GM23338 (cell line): ENCODE results near the gene ATP8B2. TPM values are rescaled to one million over a fixed set of nuclear protein-coding genes. Genes with fewer than 3 reads are reported as not detected.
"Not testable (repeated sequence)": the region's sequence is repeated elsewhere in the genome, so short reads cannot be mapped to it uniquely, and the experiment has no call there.

Source experiments
- ATAC-seq: fragments of 200-7000 bp; cut with Tn5 transposase; 3 replicates; pipeline ENCODE4 v1.9.1; 2020
- DNase-seq: peaks from one replicate; pipeline ENCODE4 v3.0.0-alpha.2; 2015; ENCODE audit warnings: low spot score
- H2AFZ ChIP-seq: fragments of 200-600 bp; sonication (generic); 2 replicates; pipeline ENCODE4 v1.8.0; 2016; ENCODE audit warnings: antibody characterized with exemption, mild to moderate bottlenecking, moderate library complexity
- H3F3A ChIP-seq: fragments of 200-600 bp; sonication (generic); replicated peaks from 2 replicates; pipeline ENCODE4 v1.8.0; 2017; ENCODE audit warnings: antibody characterized with exemption, mixed run types, low read depth
- H3K27ac ChIP-seq: fragments of 200-600 bp; sonication (generic); 2 replicates; pipeline ENCODE4 v1.6.1; 2016; ENCODE audit warnings: low read depth
- H3K27me3 ChIP-seq: fragments of 200-600 bp; sonication (generic); 2 replicates; pipeline ENCODE4 v1.8.0; 2016; ENCODE audit warnings: mild to moderate bottlenecking, mixed run types, moderate library complexity; ENCODE audit not compliant: insufficient read depth
- H3K36me3 ChIP-seq: fragments of 200-600 bp; sonication (generic); 2 replicates; pipeline ENCODE4 v1.8.0; 2016; ENCODE audit warnings: mild to moderate bottlenecking; ENCODE audit not compliant: insufficient read depth
- H3K4me1 ChIP-seq: fragments of 200-600 bp; sonication (generic); 2 replicates; pipeline ENCODE4 v1.8.0; 2016; ENCODE audit warnings: mild to moderate bottlenecking, moderate library complexity; ENCODE audit not compliant: insufficient read depth
- H3K4me2 ChIP-seq: fragments of 200-600 bp; sonication (generic); 2 replicates; pipeline ENCODE4 v1.7.1; 2017; ENCODE audit warnings: mixed run types
- H3K4me3 ChIP-seq: fragments of 200-600 bp; sonication (generic); 2 replicates; pipeline ENCODE4 v1.6.1; 2016; ENCODE audit warnings: mixed run types
- H3K79me2 ChIP-seq: fragments of 200-600 bp; sonication (generic); replicated peaks from 2 replicates; pipeline ENCODE4 v1.8.0; 2017; ENCODE audit warnings: mild to moderate bottlenecking; ENCODE audit not compliant: insufficient read depth
- H3K9me2 ChIP-seq: fragments of 200-600 bp; sonication (generic); 2 replicates; pipeline ENCODE4 v1.8.0; 2017; ENCODE audit not compliant: insufficient read depth
- H4K20me1 ChIP-seq: fragments of 200-600 bp; sonication (generic); replicated peaks from 2 replicates; pipeline ENCODE4 v1.8.0; 2017; ENCODE audit warnings: mild to moderate bottlenecking; ENCODE audit not compliant: insufficient read depth
- H3K27ac Mint-ChIP-seq: 2 replicates; pipeline ENCODE4 v1.8.0; 2020; ENCODE audit warnings: inconsistent platforms, mild to moderate bottlenecking, moderate library complexity, mixed read lengths
- H3K27me3 Mint-ChIP-seq: 3 replicates; pipeline ENCODE4 v1.8.0; 2022; ENCODE audit warnings: low read depth, mild to moderate bottlenecking, moderate library complexity, mixed read lengths, inconsistent platforms; ENCODE audit not compliant: insufficient read depth, poor library complexity
- H3K36me3 Mint-ChIP-seq: 3 replicates; pipeline ENCODE4 v1.8.0; 2021; ENCODE audit warnings: low read depth, mild to moderate bottlenecking, inconsistent platforms, moderate library complexity, mixed read lengths
- H3K4me1 Mint-ChIP-seq: 3 replicates; pipeline ENCODE4 v1.8.0; 2020; ENCODE audit warnings: mild to moderate bottlenecking, inconsistent platforms, mixed read lengths
- H3K4me3 Mint-ChIP-seq: 3 replicates; pipeline ENCODE4 v1.8.0; 2021; ENCODE audit warnings: moderate library complexity, mild to moderate bottlenecking, inconsistent platforms, mixed read lengths
- H3K9me3 Mint-ChIP-seq: 3 replicates; pipeline ENCODE4 v1.8.0; 2020; ENCODE audit warnings: moderate library complexity, mild to moderate bottlenecking, inconsistent platforms, mixed read lengths
- CREB1 ChIP-seq: fragments of 250-450 bp; sonication (Bioruptor Pico); IDR thresholded peaks from 2 replicates; pipeline ENCODE4 v1.5.0; 2020; ENCODE audit warnings: low read depth, mild to moderate bottlenecking, moderate library complexity
- CTCF ChIP-seq, 2 experiments: fragments of 200-600 bp in 1 of 2; sonication (generic) in 1 of 2; conservative IDR thresholded peaks; 2 replicates each; pipeline versions ENCODE4 v1.5.1 to v1.6.1; 2016 to 2017; ENCODE audit warnings: antibody characterized with exemption in 2 of 2, low read depth in 2 of 2, mild to moderate bottlenecking in 2 of 2, moderate library complexity in 1 of 2
- ETS1 ChIP-seq: IDR thresholded peaks from 2 replicates; pipeline ENCODE4 v1.6.1; 2016; ENCODE audit warnings: antibody characterized with exemption
- EZH2 ChIP-seq: fragments of 200-600 bp; sonication (generic); IDR thresholded peaks from one replicate; pipeline ENCODE4 v1.8.0; 2017; ENCODE audit warnings: antibody characterized with exemption, mild to moderate bottlenecking, low read depth; ENCODE audit not compliant: unreplicated experiment
- JUNB ChIP-seq: IDR thresholded peaks from one replicate; pipeline ENCODE4 v1.6.1; 2016; ENCODE audit warnings: antibody characterized with exemption; ENCODE audit not compliant: unreplicated experiment
- NANOG ChIP-seq: IDR thresholded peaks from 2 replicates; pipeline ENCODE4 v1.6.1; 2016; ENCODE audit warnings: antibody characterized with exemption, borderline replicate concordance
- POLR2AphosphoS5 ChIP-seq: IDR thresholded peaks from 2 replicates; pipeline ENCODE4 v1.6.1; 2016; ENCODE audit warnings: antibody characterized with exemption, low read depth
- STAT1 ChIP-seq: IDR thresholded peaks from one replicate; pipeline ENCODE4 v1.6.1; 2016; ENCODE audit warnings: antibody characterized with exemption; ENCODE audit not compliant: unreplicated experiment
- ZNF114 ChIP-seq: fragments of 250-450 bp; sonication (Bioruptor Pico); IDR thresholded peaks from 2 replicates; pipeline ENCODE4 v1.5.0; 2020; ENCODE audit warnings: mild to moderate bottlenecking, moderate library complexity
- ZNF331 ChIP-seq: fragments of 250-450 bp; sonication (Bioruptor Pico); IDR thresholded peaks from 2 replicates; pipeline ENCODE4 v1.5.0; 2020; ENCODE audit warnings: low read depth, mild to moderate bottlenecking, moderate library complexity
- polyA plus RNA-seq: library from polyadenylated mRNA; unstranded; fragments of >200 nt; fragmentation: Nextera tagmentation; extraction: Ambion mirVana; gene quantifications from 2 replicates; pipeline ENCODE4 v1.2.1, GENCODE V29; 2016
- total RNA-seq: library from RNA; depleted of rRNA; stranded (reverse); fragments of >200 nt; shearing (Covaris generic); gene quantifications from 2 replicates; pipeline ENCODE4 v1.2.3, GENCODE V29; 2014
- TF ChIP-seq, protein P1 (sequence below): IDR thresholded peaks from one replicate; pipeline ENCODE4 v1.6.1; 2018; ENCODE audit warnings: antibody characterized with exemption; ENCODE audit not compliant: unreplicated experiment

Gene ATP8B2
- total and polyA plus RNA-seq, 2 experiments from 2014 or later = 11.0 to 112 TPM

- Mint-ChIP-seq H3K36me3 (no peaks in the 10 kb centered on the region; the same call in 2 of the 3 replicates), H3K9me3 (peaks cover 17% of the 10 kb centered on the region; the same call in 2 of the 3 replicates), H3K4me1 (peaks cover 8% of the 10 kb centered on the region), H3K4me3 (peak within 1 kb of the TSS; percentile 28; the same call in 1 of the 3 replicates), H3K27ac (no peak within 1 kb of the TSS), H3K27me3 (peaks cover 10% of the 10 kb centered on the region)
- H3K4me2 ChIP-seq = no peak within 1 kb of the TSS
- peaks cover 5% of the 10 kb centered on the region; the same call in 1 of the 2 replicates for H3K4me1 ChIP-seq
- no peak within 1 kb of the TSS for H3K4me3 ChIP-seq
- no peak for TF ChIP-seq CREB1 (CRISPR knock-in tag)
- TF ChIP-seq STAT1 = no peak
- TF ChIP-seq NANOG = no peak
- no peak for TF ChIP-seq ZNF114 (CRISPR knock-in tag)
- no peak for TF ChIP-seq EZH2
- TF ChIP-seq, protein P1, sequence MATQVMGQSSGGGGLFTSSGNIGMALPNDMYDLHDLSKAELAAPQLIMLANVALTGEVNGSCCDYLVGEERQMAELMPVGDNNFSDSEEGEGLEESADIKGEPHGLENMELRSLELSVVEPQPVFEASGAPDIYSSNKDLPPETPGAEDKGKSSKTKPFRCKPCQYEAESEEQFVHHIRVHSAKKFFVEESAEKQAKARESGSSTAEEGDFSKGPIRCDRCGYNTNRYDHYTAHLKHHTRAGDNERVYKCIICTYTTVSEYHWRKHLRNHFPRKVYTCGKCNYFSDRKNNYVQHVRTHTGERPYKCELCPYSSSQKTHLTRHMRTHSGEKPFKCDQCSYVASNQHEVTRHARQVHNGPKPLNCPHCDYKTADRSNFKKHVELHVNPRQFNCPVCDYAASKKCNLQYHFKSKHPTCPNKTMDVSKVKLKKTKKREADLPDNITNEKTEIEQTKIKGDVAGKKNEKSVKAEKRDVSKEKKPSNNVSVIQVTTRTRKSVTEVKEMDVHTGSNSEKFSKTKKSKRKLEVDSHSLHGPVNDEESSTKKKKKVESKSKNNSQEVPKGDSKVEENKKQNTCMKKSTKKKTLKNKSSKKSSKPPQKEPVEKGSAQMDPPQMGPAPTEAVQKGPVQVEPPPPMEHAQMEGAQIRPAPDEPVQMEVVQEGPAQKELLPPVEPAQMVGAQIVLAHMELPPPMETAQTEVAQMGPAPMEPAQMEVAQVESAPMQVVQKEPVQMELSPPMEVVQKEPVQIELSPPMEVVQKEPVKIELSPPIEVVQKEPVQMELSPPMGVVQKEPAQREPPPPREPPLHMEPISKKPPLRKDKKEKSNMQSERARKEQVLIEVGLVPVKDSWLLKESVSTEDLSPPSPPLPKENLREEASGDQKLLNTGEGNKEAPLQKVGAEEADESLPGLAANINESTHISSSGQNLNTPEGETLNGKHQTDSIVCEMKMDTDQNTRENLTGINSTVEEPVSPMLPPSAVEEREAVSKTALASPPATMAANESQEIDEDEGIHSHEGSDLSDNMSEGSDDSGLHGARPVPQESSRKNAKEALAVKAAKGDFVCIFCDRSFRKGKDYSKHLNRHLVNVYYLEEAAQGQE = no peak
- no peak for TF ChIP-seq POLR2AphosphoS5
- TF ChIP-seq CTCF (conservative IDR thresholded peaks at IDR 0.05; ENCODE audit: low read depth in 2 of 2) = no peak
- no peak for TF ChIP-seq ETS1
- no peak for TF ChIP-seq JUNB
- TF ChIP-seq ZNF331 = no peak
- H4K20me1 ChIP-seq = no peaks in the 10 kb centered on the region
- DNase-seq (no peak), ATAC-seq (no peak)
- 0 out of 2 replicates have a peak, but pooled peaks cover 1% of the 10 kb centered on the region for H3F3A ChIP-seq
- no peaks in the 10 kb centered on the region for H3K9me2 ChIP-seq
- no peaks in the 10 kb centered on the region for H3K36me3 ChIP-seq
- H3K27me3 ChIP-seq = no peaks in the 10 kb centered on the region
- H2AFZ ChIP-seq = no peak within 1 kb of the TSS
- no peaks in the 10 kb centered on the region for H3K79me2 ChIP-seq
- no peak within 1 kb of the TSS for H3K27ac ChIP-seq
Measured at GRCh38 chr1:154320882-154321608, 4.3 kb upstream of the ATP8B2 start, which contains the start of gene AQP10. Gene AQP10, plus strand, starts transcription at chr1:154321093. Its CDS starts 63 bp downstream, at chr1:154321156.

GRCh38 chr1:154321609-154321934 lies 3.8 kb upstream of the ATP8B2 start:
- ATAC-seq = not testable (repeated sequence)

More at GRCh38 chr1:154321609-154321934, 3.8 kb upstream of the ATP8B2 start:
- not testable (repeated sequence) for H3K4me3 ChIP-seq, H3F3A ChIP-seq, H3K9me2 ChIP-seq, DNase-seq, H3K36me3 Mint-ChIP-seq, H3K4me2 ChIP-seq, H3K27ac Mint-ChIP-seq, H3K4me3 Mint-ChIP-seq, H3K36me3 ChIP-seq, H3K27ac ChIP-seq, H4K20me1 ChIP-seq, H3K79me2 ChIP-seq, H3K4me1 ChIP-seq, H3K27me3 ChIP-seq, H2AFZ ChIP-seq
- Mint-ChIP-seq H3K9me3 (peaks cover 14% of the 10 kb centered on the region; the same call in 2 of the 3 replicates), H3K4me1 (peaks cover 12% of the 10 kb centered on the region), H3K27me3 (peaks cover 11% of the 10 kb centered on the region)
